HepG2 (cell line): ENCODE measurements around the gene ZC3H15. TPM values are rescaled to one million over a fixed set of nuclear protein-coding genes. Genes with fewer than 3 reads are reported as not detected.

Source experiments
- CEBPG ChIP-seq: IDR thresholded peaks from 2 replicates; pipeline ENCODE4 v1.6.1; 2016
- CREBL2 ChIP-seq: sonication (generic); formaldehyde crosslinking; IDR thresholded peaks from 2 replicates; pipeline ENCODE4 v1.8.1; 2023; ENCODE audit warnings: missing genetic modification reagents, mild to moderate bottlenecking, borderline replicate concordance
- FOXA3 ChIP-seq: IDR thresholded peaks from 2 replicates; pipeline ENCODE4 v1.6.1; 2016; ENCODE audit warnings: missing genetic modification reagents, missing compliant biosample characterization
- FOXJ3 ChIP-seq: sonication (generic); formaldehyde crosslinking; IDR thresholded peaks from 2 replicates; pipeline ENCODE4 v1.4.0; 2020; ENCODE audit warnings: missing genetic modification reagents, mild to moderate bottlenecking, borderline replicate concordance
- FOXP1 ChIP-seq, 2 experiments: fragments of 450-650 bp in 1 of 2; IDR thresholded peaks; 2 replicates each; pipeline ENCODE4 v1.6.1; 2017 to 2018; ENCODE audit warnings: antibody characterized with exemption in 1 of 2
- FOXP4 ChIP-seq: sonication (generic); formaldehyde crosslinking; IDR thresholded peaks from 2 replicates; pipeline ENCODE4 v1.4.0; 2020; ENCODE audit warnings: missing genetic modification reagents
- GTF3A ChIP-seq: sonication (generic); formaldehyde crosslinking; conservative IDR thresholded peaks from 2 replicates; pipeline ENCODE4 v1.4.0; 2020; ENCODE audit warnings: mild to moderate bottlenecking, missing genetic modification reagents
- KLF6 ChIP-seq: IDR thresholded peaks from 2 replicates; pipeline ENCODE4 v1.8.0; 2016; ENCODE audit warnings: missing biosample characterization, missing genetic modification reagents
- SOX5 ChIP-seq: IDR thresholded peaks from 2 replicates; pipeline ENCODE4 v1.6.1; 2016; ENCODE audit warnings: borderline replicate concordance
- STAG1 ChIP-seq: sonication (generic); formaldehyde crosslinking; IDR thresholded peaks from 2 replicates; pipeline ENCODE4 v1.4.0; 2020; ENCODE audit warnings: missing genetic modification reagents
- TFE3 ChIP-seq: IDR thresholded peaks from 2 replicates; pipeline ENCODE4 v1.6.1; 2016
- ZNF354B ChIP-seq: sonication (generic); formaldehyde crosslinking; IDR thresholded peaks from 2 replicates; pipeline ENCODE4 v1.8.0; 2022; ENCODE audit warnings: mild to moderate bottlenecking, missing genetic modification reagents
- polyA plus RNA-seq, 8 experiments: library from polyadenylated mRNA; depleted of rRNA in 3 of 8; stranded (reverse) in 7 of 8; unstranded in 1 of 8; fragments of >200 nt; fragmentation: Illumina TruSeq in 4 of 8; extraction: Trizol in 4 of 8; gene quantifications; 2 replicates each; pipeline versions ENCODE4 v1.2.1 to v1.2.3, GENCODE V29; 2011 to 2016; ENCODE audit warnings: low read depth in 4 of 8, missing spikeins in 1 of 8, mixed read lengths in 1 of 8; ENCODE audit not compliant: insufficient read depth in 1 of 8
- total RNA-seq, 5 experiments: library from RNA; depleted of rRNA; stranded (reverse); fragments of >200 nt; fragmentation: Illumina TruSeq; extraction: Trizol; gene quantifications; 2 replicates each; pipeline ENCODE4 v1.2.3, GENCODE V29; 2016; ENCODE audit warnings: low read depth in 1 of 5
- TF ChIP-seq, protein P1 (sequence below): IDR thresholded peaks from 2 replicates; pipeline ENCODE4 v1.6.1; 2016; ENCODE audit warnings: low read depth
- TF ChIP-seq, protein P2 (sequence below): IDR thresholded peaks from 2 replicates; pipeline ENCODE4 v1.6.1; 2016
- TF ChIP-seq, protein P3 (sequence below): sonication (generic); formaldehyde crosslinking; IDR thresholded peaks from 2 replicates; pipeline ENCODE4 v1.4.0; 2020; ENCODE audit warnings: mild to moderate bottlenecking, missing genetic modification reagents, borderline replicate concordance
- TF ChIP-seq, protein P4 (sequence below), 2 experiments: sonication (generic) in 1 of 2; formaldehyde crosslinking in 1 of 2; IDR thresholded peaks; 2 replicates each; pipeline versions ENCODE4 v1.5.1 to v1.6.1; 2011 to 2020; ENCODE audit warnings: borderline replicate concordance in 1 of 2, low read depth in 1 of 2, low read length in 1 of 2, mild to moderate bottlenecking in 1 of 2, missing genetic modification reagents in 1 of 2, moderate library complexity in 1 of 2

The ZC3H15 gene
- total and polyA plus RNA-seq, 2 of the 13 experiments (the other 11 are each of a cell fraction or from before 2014, with no cell fraction given) = 84.6 to 168 TPM

GRCh38 chr2:186460465-186460864 is 25.6 kb upstream of the ZC3H15 start (continued):
- TF ChIP-seq, protein P1, sequence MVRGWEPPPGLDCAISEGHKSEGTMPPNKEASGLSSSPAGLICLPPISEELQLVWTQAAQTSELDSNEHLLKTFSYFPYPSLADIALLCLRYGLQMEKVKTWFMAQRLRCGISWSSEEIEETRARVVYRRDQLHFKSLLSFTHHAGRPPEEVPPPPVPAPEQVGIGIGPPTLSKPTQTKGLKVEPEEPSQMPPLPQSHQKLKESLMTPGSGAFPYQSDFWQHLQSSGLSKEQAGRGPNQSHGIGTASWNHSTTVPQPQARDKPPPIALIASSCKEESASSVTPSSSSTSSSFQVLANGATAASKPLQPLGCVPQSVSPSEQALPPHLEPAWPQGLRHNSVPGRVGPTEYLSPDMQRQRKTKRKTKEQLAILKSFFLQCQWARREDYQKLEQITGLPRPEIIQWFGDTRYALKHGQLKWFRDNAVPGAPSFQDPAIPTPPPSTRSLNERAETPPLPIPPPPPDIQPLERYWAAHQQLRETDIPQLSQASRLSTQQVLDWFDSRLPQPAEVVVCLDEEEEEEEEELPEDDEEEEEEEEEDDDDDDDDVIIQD (CRISPR knock-in tag) = peak; percentile 38; the same call in 1 of the 2 replicates
- TF ChIP-seq FOXJ3 (peak; percentile 68; the same call in 1 of the 2 replicates), TFE3 (CRISPR knock-in tag) (peak; percentile 76), SOX5 (CRISPR knock-in tag) (peak; percentile 42; the same call in 1 of the 2 replicates), GTF3A (CRISPR knock-in tag) (no peak), FOXP4 (CRISPR knock-in tag) (peak; percentile 55; the same call in 1 of the 2 replicates), KLF6 (CRISPR knock-in tag) (no peak), CEBPG (0 out of 2 replicates have a peak, but pooled peaks have one; percentile 18), FOXA3 (peak; percentile 79), FOXP1 (IDR thresholded peaks at IDR 0.05) (no peak), FOXP1 (CRISPR knock-in tag; IDR thresholded peaks at IDR 0.05) (peak; percentile 67), STAG1 (peak; percentile 86), ZNF354B (CRISPR knock-in tag) (no peak), CREBL2 (no peak)
- TF ChIP-seq, protein P2, sequence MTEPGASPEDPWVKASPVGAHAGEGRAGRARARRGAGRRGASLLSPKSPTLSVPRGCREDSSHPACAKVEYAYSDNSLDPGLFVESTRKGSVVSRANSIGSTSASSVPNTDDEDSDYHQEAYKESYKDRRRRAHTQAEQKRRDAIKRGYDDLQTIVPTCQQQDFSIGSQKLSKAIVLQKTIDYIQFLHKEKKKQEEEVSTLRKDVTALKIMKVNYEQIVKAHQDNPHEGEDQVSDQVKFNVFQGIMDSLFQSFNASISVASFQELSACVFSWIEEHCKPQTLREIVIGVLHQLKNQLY = peak; percentile 69
- TF ChIP-seq, protein P3, sequence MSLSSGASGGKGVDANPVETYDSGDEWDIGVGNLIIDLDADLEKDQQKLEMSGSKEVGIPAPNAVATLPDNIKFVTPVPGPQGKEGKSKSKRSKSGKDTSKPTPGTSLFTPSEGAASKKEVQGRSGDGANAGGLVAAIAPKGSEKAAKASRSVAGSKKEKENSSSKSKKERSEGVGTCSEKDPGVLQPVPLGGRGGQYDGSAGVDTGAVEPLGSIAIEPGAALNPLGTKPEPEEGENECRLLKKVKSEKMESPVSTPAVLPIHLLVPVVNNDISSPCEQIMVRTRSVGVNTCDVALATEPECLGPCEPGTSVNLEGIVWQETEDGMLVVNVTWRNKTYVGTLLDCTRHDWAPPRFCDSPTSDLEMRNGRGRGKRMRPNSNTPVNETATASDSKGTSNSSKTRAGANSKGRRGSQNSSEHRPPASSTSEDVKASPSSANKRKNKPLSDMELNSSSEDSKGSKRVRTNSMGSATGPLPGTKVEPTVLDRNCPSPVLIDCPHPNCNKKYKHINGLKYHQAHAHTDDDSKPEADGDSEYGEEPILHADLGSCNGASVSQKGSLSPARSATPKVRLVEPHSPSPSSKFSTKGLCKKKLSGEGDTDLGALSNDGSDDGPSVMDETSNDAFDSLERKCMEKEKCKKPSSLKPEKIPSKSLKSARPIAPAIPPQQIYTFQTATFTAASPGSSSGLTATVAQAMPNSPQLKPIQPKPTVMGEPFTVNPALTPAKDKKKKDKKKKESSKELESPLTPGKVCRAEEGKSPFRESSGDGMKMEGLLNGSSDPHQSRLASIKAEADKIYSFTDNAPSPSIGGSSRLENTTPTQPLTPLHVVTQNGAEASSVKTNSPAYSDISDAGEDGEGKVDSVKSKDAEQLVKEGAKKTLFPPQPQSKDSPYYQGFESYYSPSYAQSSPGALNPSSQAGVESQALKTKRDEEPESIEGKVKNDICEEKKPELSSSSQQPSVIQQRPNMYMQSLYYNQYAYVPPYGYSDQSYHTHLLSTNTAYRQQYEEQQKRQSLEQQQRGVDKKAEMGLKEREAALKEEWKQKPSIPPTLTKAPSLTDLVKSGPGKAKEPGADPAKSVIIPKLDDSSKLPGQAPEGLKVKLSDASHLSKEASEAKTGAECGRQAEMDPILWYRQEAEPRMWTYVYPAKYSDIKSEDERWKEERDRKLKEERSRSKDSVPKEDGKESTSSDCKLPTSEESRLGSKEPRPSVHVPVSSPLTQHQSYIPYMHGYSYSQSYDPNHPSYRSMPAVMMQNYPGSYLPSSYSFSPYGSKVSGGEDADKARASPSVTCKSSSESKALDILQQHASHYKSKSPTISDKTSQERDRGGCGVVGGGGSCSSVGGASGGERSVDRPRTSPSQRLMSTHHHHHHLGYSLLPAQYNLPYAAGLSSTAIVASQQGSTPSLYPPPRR = no peak
- TF ChIP-seq, protein P4, sequence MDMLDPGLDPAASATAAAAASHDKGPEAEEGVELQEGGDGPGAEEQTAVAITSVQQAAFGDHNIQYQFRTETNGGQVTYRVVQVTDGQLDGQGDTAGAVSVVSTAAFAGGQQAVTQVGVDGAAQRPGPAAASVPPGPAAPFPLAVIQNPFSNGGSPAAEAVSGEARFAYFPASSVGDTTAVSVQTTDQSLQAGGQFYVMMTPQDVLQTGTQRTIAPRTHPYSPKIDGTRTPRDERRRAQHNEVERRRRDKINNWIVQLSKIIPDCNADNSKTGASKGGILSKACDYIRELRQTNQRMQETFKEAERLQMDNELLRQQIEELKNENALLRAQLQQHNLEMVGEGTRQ (IDR thresholded peaks at IDR 0.05; ENCODE audit: low read depth, low read length) = peak; percentile 34; the same call in 1 of the 2 replicates
- TF ChIP-seq, protein P4 (CRISPR knock-in tag; IDR thresholded peaks at IDR 0.05; ENCODE audit: borderline replicate concordance) = peak; percentile 69; the same call in 1 of the 2 replicates
